Retina (tissue), 1 donor: ENCODE results near the gene PDZD2.
"Not testable (repeated sequence)": the region's sequence is repeated elsewhere in the genome, so short reads cannot be mapped to it uniquely, and the experiment has no call there.

ENCODE experiments used
- DNase-seq: peaks from one replicate; pipeline ENCODE4 v3.0.0-alpha.2; 2016

Gene PDZD2

GRCh38 chr5:32055891-32056866 is 417.2 kb downstream of the PDZD2 start:
- DNase-seq, result no peak

DNA sequence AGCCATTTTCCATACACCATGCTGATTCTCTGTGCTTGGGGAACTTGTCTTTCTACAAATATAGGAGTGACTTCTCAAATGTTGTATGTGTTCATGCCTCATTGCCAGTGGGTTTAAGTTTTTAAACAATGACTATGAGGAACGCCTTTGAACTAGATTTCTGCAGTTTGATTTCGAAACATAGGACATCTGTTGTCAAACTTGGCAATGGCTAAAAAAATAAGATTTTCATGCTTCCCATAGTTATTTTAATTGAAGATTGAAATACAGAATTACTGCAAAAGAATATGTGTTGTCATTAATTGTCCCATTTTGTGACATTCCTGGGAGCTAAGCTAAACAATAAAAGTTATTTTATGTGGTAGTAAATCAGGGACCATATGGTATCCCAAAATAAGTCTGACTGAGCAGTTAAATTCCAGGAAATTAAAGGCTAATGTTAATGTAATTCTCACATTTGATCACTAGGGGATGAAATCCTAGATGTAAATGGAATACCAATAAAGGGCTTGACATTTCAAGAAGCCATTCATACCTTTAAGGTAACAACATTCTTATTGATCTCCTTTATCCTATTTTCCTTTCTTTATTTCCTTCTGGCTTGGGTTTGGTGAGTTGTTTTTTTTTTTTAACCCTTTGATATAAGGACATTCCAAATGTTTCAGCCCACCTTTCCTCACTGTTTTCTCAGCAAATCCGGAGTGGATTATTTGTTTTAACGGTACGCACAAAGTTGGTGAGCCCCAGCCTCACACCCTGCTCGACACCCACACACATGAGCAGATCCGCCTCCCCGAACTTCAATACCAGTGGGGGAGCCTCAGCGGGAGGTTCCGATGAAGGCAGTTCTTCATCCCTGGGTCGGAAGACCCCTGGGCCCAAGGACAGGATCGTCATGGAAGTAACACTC is 418.5 kb downstream of the PDZD2 start:
- DNase-seq, result no peak

DNA sequence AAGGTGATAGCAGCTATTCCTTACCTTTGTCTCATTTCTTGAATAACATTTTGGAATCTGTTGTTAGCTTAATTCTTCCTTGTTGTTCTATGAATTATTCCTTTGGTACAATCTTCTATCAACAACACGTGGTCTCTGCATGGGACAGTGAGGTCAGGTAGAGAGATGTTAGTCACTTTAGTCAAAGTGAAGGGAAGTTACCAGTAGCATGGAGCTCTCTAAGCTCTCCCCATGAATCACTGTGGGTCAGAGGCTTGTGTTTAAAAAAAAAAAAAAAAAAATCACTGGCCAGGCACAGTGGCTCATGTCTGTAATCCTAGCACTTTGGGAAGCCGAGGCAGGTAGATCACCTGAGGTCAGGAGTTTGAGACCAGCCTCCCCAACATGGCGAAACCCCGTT is 419.2 kb downstream of the PDZD2 start:
- DNase-seq, result no peak

DNA sequence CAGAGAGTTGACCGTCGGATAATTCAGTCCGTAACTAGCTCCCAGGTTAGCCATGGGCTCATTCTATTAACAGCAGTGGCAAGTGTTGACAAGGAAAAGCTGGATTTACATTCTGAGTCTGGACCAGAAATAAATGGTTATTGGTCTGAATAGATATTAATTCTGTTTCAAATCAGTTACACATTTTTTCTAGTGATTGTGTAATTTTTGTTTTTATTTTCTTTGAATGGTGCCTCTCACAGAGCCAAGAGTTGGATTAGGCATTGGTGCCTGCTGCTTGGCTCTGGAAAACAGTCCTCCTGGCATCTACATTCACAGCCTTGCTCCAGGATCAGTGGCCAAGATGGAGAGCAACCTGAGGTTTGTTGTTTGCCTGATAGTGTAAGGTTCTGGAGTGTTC is 420.1 kb downstream of the PDZD2 start:
- no peak for DNase-seq

DNA sequence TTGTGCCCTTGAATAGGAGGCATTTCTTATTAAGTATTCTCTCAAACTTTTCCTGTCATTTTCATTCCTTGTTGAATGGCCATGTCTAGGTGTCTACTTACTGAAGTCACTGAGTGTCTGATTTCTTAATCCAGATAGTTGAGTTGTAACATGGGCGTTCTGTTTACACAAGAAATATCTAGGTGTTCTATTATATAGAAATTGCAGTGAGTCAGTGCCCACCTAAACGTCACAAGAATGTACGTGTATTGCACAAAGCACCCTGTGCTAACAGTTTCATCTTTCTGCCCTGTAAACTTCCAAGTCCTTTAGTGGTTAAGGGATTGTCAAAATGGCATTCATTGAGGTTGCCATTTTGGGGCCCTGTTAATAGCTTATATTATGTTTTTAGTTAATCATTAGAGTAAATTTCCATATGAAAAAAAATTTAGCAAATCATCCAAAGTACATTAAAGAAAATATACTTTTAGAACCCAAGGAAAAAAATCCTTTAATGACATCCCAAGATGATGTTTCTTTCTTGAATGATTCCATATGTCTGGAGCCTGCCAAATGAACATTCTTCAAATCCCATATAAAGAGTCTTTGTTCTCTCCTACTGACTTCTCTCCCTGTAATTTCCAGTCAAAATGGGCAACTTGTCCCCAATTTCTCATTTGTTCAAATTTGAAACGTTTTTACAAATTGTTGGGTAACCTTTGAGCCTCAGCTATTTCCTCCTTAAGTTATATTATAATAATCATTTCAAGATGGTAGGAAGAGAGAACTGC is 421.0 kb downstream of the PDZD2 start:
- DNase-seq, result no peak

DNA sequence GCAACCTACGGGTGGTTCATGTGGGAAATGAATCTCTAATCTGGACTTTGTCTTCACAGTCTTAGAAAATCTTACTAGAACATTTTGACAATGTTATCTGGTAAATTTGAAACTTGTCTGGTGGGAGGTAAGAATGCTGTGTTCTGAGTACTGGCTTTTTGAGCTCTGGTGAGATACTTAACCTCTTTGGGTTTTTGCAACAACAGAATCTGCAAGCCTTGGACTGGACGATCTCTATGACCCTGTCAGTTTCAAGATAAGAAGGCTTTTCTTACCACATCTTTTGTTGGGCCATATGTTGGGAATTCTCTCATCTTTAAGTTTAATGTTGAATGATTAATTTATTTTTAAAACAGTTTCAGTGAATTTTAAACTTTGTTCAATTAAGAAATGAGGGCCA is 422.3 kb downstream of the PDZD2 start:
- no peak for DNase-seq

GRCh38 chr5:32066448-32066847 is 427.5 kb downstream of the PDZD2 start:
- no peak for DNase-seq

DNA sequence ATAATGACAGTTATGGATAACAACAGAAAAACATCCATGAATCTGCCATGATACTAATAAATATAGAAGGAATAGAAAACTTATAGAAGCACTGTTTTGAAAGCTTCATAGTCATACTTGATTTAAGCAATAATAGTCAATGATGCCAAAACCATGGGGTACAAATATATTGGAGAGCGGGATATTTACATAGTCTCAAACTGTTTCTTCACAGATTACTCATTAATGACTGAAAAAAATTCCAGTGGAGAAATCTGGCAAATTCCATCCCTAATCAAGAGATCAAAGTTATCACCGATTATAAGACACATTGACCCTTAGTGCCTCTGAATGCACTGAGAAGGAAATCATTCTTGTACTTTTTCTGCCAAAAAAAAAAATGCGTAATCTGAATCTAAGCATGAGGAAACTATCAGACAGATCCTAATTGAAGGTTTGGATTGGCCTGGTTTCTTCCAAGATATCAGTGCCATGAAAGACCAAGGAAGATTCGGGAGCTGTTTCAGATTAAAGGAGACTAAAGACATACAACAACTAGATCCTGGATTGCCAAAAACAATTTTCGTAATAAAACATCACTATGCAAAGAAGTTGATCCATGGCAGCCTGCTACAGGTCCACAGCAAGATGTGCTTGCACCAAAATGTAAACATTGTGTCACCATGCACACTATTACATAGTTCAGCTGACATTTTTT is 429.0 kb downstream of the PDZD2 start:
- DNase-seq, result no peak

DNA sequence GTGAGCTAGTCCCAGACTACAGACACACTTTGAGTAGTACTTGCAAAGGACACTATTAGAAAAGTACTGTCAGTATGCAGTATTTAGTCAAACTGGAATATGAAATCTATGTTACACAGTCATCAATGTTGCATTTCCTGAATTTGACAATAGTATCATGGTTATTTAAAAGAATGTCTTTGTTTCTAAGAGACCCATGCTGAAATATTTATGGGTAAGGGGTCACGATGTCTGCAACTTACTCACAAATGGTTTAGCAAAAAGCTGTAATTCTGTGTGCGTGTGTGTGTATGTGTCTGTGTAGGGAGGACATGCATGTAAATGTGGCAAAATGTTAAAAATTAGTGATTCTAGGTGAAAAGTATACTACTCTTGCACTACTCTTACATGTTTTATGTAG is 429.6 kb downstream of the PDZD2 start:
- no peak for DNase-seq

DNA sequence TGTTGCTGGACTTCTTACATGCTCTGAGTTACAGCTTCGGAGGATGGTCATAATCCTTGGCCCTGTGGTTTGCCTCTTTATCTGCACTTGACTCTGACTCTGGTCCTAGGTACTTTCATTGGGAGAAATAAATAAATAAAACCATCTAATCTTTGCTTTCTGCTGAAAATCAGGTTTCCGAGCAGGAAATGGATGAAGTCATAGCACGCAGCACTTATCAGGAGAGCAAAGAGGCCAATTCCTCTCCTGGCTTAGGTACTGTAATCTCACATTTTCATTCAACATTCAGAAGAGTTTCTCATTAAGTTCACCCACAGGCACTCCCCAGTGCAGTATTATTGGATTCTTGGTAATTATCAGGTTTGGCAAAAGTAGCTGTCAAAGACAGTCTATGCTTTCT is 430.5 kb downstream of the PDZD2 start:
- DNase-seq, result no peak

GRCh38 chr5:32071351-32071944 is 432.5 kb downstream of the PDZD2 start:
- DNase-seq, result no peak

- DNase-seq, result no peak
Observed at GRCh38 chr5:32072054-32072453, 433.1 kb downstream of the PDZD2 start.

DNA sequence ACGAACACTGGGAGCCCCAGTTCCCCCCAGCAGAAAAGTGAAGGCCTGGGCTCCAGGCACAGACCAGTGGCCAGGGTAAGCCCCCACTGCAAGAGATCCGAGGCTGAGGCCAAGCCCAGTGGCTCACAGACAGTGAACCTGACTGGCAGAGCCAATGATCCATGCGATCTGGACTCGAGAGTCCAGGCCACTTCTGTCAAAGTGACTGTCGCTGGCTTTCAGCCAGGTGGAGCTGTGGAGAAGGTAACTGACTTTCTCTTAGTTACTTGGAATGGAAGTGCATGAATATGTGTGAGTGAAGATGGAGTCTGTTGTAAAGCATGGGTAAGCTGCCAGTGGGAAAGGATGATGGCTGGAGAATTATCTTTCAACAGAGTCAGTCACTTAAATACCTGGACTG is 435.5 kb downstream of the PDZD2 start:
- DNase-seq, result no peak

DNA sequence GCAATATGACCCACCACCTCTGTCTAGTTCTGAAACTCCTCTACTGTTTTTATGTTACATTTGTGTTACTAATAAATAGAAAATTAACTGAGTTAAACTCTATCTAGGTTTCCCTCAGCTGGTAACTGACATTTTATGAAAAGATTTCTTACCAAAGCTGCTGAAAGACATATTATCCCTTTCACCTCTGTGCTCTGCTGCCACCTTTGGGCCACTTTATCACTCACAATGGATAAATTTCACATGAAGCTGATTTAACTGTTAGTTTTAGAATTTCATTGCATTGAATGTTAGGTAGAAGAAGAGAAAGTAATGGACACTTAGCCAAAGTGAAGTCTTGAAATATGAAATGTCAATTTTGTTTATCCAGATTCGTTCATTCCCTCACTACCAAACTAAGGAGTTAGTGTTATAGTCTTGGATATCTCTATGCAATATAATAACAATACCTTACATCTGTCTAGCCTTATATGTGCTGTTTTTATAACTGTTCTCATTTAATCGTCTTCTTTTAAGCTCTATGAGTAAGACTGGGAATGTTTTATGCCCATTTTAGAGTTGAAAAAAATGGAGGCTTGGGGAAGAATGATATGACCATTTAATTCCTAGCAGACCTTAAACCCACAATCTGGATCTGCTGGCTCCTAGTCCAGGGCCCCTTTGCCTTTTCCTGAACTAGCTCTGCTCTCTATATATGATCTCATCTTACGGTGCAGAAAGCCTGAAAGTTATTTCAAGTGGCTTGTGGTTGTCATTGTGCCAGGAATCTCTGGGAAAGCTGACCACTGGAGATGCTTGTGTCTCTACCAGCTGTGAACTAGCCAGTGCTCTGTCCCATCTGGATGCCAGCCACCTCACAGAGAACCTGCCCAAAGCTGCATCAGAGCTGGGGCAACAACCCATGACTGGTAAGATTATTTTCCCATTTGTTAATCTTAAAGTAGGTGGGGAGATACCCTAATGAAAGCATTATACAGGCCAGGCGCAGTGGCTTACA is 438.1 kb downstream of the PDZD2 start:
- DNase-seq, result peak; percentile 22

- not testable (repeated sequence) for DNase-seq
Observed at GRCh38 chr5:32078855-32079254, 439.9 kb downstream of the PDZD2 start.

DNA sequence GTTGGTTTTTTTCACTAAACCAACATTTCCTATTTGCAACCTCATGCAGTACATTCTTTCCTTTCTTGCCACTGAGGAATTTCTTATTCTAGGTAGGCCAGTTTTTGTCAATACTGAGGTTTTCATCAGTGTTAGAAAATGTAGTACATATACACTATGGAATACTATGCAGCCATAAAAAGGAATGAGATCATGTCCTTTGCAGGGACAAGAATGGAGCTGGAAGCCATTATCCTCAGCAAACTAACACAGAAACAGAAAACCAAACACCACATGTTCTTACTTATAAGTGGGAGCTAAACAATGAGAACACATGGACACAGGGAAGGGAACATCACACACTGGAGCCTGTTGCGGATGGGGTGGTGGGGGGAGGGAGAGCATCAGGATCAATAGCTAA is 441.6 kb downstream of the PDZD2 start:
- not testable (repeated sequence) for DNase-seq

GRCh38 chr5:32082701-32083100 is 443.8 kb downstream of the PDZD2 start:
- DNase-seq, result no peak

DNA sequence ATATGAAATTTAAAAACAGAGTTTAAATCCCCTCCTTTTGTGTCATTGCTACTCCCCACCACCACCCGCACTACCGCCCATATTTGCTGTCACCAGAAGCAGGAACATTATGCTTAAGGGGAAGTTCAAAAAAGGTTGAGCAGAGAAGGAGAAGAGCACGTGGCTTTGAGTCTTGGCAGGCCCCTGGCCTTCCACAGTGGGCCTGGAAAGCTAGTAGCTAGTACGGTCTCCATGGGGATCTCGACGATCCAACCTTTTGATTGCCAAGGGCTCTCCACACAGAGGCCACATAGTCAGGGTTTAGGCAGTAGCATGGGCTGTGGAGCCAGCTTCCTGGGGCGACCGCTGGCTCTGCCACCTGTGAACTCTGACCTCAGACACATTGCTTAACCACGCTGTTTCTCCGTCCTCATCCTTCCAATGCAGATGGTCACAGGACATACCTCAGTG is 445.1 kb downstream of the PDZD2 start:
- DNase-seq, result no peak

GRCh38 chr5:32087086-32088082 is 448.5 kb downstream of the PDZD2 start:
- no peak for DNase-seq
